ENCODE data around the gene EXOC3L1.

Gene EXOC3L1

DNA sequence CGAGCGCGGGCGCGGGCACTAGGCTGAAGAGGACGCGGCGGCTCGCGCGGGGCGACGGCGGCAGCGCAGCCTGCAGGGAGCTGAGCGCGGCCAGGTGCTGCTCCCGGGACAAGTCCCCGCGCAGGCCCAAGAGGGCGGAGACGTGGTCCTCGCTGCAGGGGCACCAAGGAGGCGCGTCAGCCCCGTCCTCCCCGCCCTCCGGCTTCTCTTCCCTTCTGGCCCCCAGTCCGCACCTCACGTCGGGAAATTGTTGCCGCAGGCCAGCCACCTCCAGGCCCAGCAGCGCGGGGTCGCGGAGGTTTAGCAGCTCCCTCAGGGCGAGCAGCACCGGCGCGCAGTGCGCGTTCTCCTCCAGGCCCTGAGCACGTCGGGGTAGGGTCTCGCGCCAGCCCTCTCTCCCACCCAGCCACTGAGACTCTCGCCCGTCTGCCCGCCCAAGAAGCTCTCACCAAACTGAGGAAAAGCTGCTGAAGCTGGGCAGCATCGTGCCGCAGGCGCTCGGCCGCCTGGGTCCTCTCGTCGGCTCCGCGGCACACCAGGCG, 5.4 kb downstream of the EXOC3L1 start:
- TF ChIP-seq, protein P1, sequence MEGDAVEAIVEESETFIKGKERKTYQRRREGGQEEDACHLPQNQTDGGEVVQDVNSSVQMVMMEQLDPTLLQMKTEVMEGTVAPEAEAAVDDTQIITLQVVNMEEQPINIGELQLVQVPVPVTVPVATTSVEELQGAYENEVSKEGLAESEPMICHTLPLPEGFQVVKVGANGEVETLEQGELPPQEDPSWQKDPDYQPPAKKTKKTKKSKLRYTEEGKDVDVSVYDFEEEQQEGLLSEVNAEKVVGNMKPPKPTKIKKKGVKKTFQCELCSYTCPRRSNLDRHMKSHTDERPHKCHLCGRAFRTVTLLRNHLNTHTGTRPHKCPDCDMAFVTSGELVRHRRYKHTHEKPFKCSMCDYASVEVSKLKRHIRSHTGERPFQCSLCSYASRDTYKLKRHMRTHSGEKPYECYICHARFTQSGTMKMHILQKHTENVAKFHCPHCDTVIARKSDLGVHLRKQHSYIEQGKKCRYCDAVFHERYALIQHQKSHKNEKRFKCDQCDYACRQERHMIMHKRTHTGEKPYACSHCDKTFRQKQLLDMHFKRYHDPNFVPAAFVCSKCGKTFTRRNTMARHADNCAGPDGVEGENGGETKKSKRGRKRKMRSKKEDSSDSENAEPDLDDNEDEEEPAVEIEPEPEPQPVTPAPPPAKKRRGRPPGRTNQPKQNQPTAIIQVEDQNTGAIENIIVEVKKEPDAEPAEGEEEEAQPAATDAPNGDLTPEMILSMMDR (conservative IDR thresholded peaks at IDR 0.05) = no peak
- peak overlapping the region; percentile 85 for H3K27ac ChIP-seq

DNA sequence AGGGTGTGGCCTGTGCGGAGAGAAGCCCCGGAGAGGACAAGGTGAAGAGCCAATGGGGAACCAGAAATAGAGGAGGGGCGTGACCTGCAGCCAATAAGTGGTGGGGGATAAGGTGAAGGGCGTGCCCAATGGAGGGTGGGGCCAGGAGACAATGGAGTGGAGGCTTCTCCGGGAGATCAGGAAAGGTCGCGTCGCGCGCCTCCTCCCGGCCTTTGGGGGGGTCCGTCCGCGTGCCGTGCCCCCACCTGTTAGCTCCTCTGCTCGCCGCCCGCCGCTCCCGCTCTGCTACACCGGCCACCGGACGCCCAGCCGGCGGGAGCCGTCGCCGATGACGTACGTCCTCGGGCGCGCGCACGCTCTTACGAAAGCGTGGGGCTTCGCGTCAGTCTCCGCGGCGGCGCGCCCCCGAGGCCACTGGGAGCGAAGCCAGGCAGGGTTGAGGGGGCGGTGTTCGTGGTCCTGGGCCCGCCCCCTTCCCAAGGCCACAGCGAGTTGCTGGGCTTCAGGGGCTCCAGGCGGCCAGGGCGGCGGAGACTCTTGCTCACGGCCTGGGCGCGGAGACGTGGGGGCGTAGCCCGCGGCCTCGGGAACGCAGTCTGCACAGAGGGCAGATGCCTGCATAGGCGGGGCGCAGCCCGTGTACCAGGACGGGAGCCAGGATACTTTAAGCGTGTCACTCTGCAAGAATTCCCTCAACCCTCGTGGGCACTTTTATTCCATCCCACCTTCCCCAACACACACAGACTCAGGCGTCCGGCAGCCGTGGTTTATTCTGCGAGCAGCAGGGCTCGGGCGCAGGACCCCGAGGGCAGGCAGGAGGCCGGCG, 6.1 kb downstream of the EXOC3L1 start, which contains the start of gene MATCAP1:
Gene MATCAP1, minus strand, starts transcription at position 337 of the 826 bp plus-strand sequence. CDS start 3,353 bp downstream, outside the sequence.
- H3K27ac ChIP-seq = peak within 1 kb of the TSS; percentile 85
- TF ChIP-seq, protein P1 (conservative IDR thresholded peaks at IDR 0.05) = no peak

DNA sequence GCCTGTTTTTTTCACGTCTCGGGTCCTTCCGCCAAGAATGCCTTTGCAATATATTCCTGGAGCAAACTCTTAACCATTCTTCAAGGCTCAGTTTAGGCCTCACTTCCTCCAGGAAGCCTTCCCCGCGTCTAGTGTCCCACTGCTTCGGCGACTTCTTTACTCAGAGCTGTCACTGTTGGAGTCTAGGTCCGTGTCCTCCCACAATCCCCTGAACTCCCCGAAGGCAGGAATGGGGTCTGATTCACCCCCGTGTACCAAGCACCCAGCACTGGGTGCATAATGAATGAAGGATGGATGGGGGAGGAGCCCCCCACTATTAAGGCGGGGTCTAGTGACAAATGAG, 6.7 kb downstream of the EXOC3L1 start:
- peak overlapping the region; percentile 85 for H3K27ac ChIP-seq
- TF ChIP-seq, protein P1 (conservative IDR thresholded peaks at IDR 0.05) = no peak

DNA sequence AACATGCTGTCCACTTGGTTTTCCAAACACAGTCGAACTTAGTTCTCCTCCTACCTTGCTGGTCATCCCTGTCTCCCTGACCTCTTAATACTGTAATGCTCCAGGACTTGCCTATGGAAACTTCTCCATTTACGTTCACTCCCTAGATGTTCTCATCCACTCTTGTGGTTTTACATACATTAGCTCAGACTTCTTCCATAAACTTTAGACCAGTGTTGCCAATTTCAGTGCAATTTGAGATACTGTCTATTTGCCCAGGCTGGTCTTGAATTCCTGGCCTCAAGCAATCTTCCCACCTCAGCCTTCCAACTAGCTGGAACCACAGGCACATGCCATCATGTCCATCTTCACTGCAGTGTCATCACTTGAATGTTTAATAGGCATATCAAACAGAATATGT, 7.6 kb downstream of the EXOC3L1 start:
- no peak overlapping the region for H3K27ac ChIP-seq
- TF ChIP-seq, protein P1 (conservative IDR thresholded peaks at IDR 0.05) = no peak

DNA sequence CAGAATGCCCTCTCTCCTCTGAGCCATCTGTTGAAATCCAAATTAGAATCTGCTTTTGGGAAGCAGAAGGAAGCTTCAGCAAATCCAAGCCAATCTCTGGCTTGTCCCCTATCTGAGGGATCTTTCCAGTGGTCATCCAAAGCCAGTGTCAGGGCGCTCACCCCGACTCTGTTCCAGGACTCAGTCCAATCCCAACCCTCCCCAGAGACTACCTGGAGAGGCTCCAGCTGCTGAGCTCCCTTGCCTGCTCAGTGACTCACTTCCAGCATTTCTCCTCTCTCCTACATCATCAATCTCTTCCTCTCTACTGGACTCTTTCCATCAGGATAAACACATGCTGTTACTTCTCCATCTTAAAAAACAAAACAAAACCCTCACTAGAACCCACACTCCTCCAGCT, 8.6 kb downstream of the EXOC3L1 start:
- TF ChIP-seq, protein P1 (conservative IDR thresholded peaks at IDR 0.05) = no peak
- no peak overlapping the region for H3K27ac ChIP-seq

DNA sequence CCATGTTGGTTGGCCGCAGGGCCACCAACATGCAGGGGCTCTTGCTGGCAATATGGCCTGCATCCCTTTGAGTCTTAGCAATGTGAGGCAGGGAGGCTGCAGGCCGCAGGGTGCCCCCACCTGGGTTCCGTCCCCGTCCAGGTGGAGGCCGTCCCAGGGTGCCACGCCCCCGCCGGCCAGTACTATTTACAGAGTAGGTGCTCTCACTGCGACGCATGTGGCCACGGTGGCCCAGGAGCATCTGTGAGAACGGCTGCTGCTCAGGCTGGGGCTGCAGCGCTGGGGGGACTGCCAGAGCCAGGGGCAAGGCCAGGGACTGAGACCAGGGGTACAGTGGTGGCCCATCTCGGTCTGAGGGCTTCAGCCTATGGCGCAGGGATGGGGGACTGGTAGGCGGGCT, 9.8 kb downstream of the EXOC3L1 start:
- H3K27ac ChIP-seq = no peak overlapping the region
- TF ChIP-seq, protein P1 (conservative IDR thresholded peaks at IDR 0.05) = no peak

DNA sequence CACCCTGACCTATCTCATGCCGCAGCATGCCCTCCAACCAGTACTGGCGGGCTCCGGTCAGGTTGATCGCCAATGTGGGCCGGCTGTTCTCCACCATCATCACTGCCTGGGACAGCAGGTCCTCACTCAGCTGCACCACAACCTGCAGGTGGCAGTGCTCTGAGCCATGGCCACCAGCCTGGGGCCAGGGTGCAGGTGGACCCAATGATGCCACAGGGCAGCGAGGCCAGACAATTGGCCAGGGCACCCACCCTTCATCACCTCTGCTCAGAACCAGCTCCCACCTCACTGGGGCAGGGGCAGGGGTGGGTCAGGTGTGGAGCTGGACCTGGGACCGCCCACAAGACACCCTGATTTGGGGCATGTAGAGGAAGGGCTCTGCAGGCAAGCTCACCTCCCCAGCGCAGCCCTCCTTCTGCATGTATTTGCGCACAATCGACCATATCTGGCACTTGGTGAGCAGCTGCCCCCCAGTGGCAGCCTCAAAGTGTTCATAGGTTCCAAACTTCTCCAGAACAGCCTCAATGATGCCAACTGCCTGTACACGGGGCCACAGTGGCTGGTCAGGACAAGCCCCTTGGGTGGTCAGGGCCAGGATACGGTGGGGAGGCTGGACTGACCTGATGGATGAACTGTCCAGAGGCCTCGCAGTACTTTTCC, 10.4 kb downstream of the EXOC3L1 start:
- TF ChIP-seq, protein P1 (conservative IDR thresholded peaks at IDR 0.05) = peak; percentile 11; the same call in 1 of the 2 replicates
- H3K27ac ChIP-seq = peak overlapping the region; percentile 74; the same call in 1 of the 2 replicates
